SK-N-SH (cell line): ENCODE measurements around the gene PKIB. TPM values are rescaled to one million over a fixed set of nuclear protein-coding genes. Genes with fewer than 3 reads are reported as not detected.

Source experiments
- CTCF ChIA-PET: fragments of 300-600, 350-600 bp; formaldehyde crosslinking; extraction: SDS; loops from one replicate; lab custom pipeline; 2021; lab: Yijun Ruan, JAX
- POLR2A ChIA-PET: fragments of 350-600 bp; sonication (Branson Sonifier 250); formaldehyde crosslinking; extraction: SDS; loops from one replicate; lab custom pipeline; 2020; ENCODE audit warnings: antibody characterized with exemption, inconsistent platforms; lab: Yijun Ruan, JAX
- DNase-seq: peaks from one replicate; pipeline ENCODE4 v3.0.0; 2012
- H2AFZ ChIP-seq: fragments of 200-600 bp; sonication (generic); 2 replicates; pipeline ENCODE4 v1.8.1; 2016; ENCODE audit warnings: antibody characterized with exemption, mild to moderate bottlenecking, low read depth
- H3F3A ChIP-seq: fragments of 200-600 bp; sonication (generic); replicated peaks from 2 replicates; pipeline ENCODE3; 2016; ENCODE audit warnings: antibody characterized with exemption, mild to moderate bottlenecking; ENCODE audit not compliant: insufficient read depth
- H3K27ac ChIP-seq, 2 experiments: fragments of 200-500 bp in 1 of 2; fragments of 200-600 bp in 1 of 2; sonication (Bioruptor generic) in 1 of 2; sonication (generic), shearing (Covaris generic) in 1 of 2; 2 replicates each; pipeline versions ENCODE4 v1.5.1 to v1.6.1; 2014 to 2016; ENCODE audit warnings: low read depth in 2 of 2, inconsistent platforms in 1 of 2, low read length in 1 of 2, mild to moderate bottlenecking in 1 of 2, mixed read lengths in 1 of 2
- H3K27me3 ChIP-seq: fragments of 200-600 bp; sonication (generic), shearing (Covaris generic); 2 replicates; pipeline ENCODE4 v1.6.1; 2016; ENCODE audit warnings: mixed run types; ENCODE audit not compliant: insufficient read depth
- H3K36me3 ChIP-seq, 2 experiments: fragments of 200-500 bp in 1 of 2; fragments of 200-600 bp in 1 of 2; sonication (Bioruptor generic) in 1 of 2; sonication (generic) in 1 of 2; replicated peaks in 1 of 2; 2 replicates each; pipeline versions ENCODE3 to v1.5.1; 2014 to 2016; ENCODE audit warnings: low read length in 1 of 2, mild to moderate bottlenecking in 1 of 2; ENCODE audit not compliant: insufficient read depth in 2 of 2, control insufficient read depth in 1 of 2
- H3K4me1 ChIP-seq, 2 experiments: fragments of 200-500 bp in 1 of 2; fragments of 200-600 bp in 1 of 2; sonication (Bioruptor generic) in 1 of 2; sonication (generic), shearing (Covaris generic) in 1 of 2; 2 replicates each; pipeline versions ENCODE4 v1.5.1 to v1.6.1; 2014 to 2016; ENCODE audit warnings: low read depth in 1 of 2, low read length in 1 of 2, mixed run types in 1 of 2; ENCODE audit not compliant: insufficient read depth in 2 of 2, control insufficient read depth in 1 of 2
- H3K4me2 ChIP-seq: fragments of 200-600 bp; sonication (generic), shearing (Covaris generic); 2 replicates; pipeline ENCODE4 v1.6.1; 2017; ENCODE audit warnings: mixed run types
- H3K4me3 ChIP-seq, 2 experiments: fragments of 200-500 bp in 1 of 2; fragments of 200-600 bp in 1 of 2; sonication (Bioruptor generic) in 1 of 2; sonication (generic), shearing (Covaris generic) in 1 of 2; 2 replicates each; pipeline versions ENCODE4 v1.5.1 to v1.8.1; 2014 to 2016; ENCODE audit warnings: low read depth in 2 of 2, inconsistent platforms in 1 of 2, low read length in 1 of 2, mild to moderate bottlenecking in 1 of 2, mixed read lengths in 1 of 2, moderate library complexity in 1 of 2
- H3K79me2 ChIP-seq: fragments of 200-600 bp; sonication (generic); 2 replicates; pipeline ENCODE4 v1.8.1; 2017; ENCODE audit warnings: mild to moderate bottlenecking; ENCODE audit not compliant: insufficient read depth
- H3K9ac ChIP-seq: fragments of 200-600 bp; sonication (generic); 2 replicates; pipeline ENCODE4 v1.6.1; 2017; ENCODE audit warnings: mixed run types
- H3K9me2 ChIP-seq: fragments of 200-600 bp; sonication (generic); 2 replicates; pipeline ENCODE4 v1.6.1; 2017; ENCODE audit warnings: mixed run types
- H3K9me3 ChIP-seq: fragments of 200-600 bp; sonication (generic); 2 replicates; pipeline ENCODE4 v1.6.1; 2017; ENCODE audit warnings: mixed run types, mild to moderate bottlenecking, moderate library complexity
- H4K20me1 ChIP-seq: fragments of 200-600 bp; sonication (generic); 2 replicates; pipeline ENCODE4 v1.6.1; 2017; ENCODE audit warnings: mild to moderate bottlenecking, mixed run types; ENCODE audit not compliant: insufficient read depth
- CHD2 ChIP-seq: fragments of 150-350 bp; IDR thresholded peaks from 2 replicates; pipeline ENCODE4 v1.6.1; 2018; ENCODE audit warnings: low read length; ENCODE audit not compliant: partially characterized antibody
- CTCF ChIP-seq: fragments of 200-600 bp; sonication (generic); IDR thresholded peaks from 2 replicates; pipeline ENCODE4 v1.6.1; 2017; ENCODE audit warnings: antibody characterized with exemption, mild to moderate bottlenecking, moderate library complexity
- ELF1 ChIP-seq: IDR thresholded peaks from 2 replicates; pipeline ENCODE4 v1.4.0; 2012
- EP300 ChIP-seq, 2 experiments: IDR thresholded peaks; 2 replicates each; pipeline versions ENCODE4 v1.4.0 to v1.6.1; 2012; ENCODE audit warnings: borderline replicate concordance in 1 of 2, low read depth in 1 of 2, low read length in 1 of 2
- EZH2phosphoT487 ChIP-seq: fragments of 200-600 bp; sonication (generic); IDR thresholded peaks from 2 replicates; pipeline ENCODE4 v1.6.1; 2017; ENCODE audit warnings: low read depth, mixed run types, mild to moderate bottlenecking, antibody characterized with exemption, moderate library complexity, borderline replicate concordance
- FOXM1 ChIP-seq: IDR thresholded peaks from 2 replicates; pipeline ENCODE4 v1.4.0; 2012; ENCODE audit warnings: low read depth, mild to moderate bottlenecking
- GABPA ChIP-seq: IDR thresholded peaks from 2 replicates; pipeline ENCODE4 v1.4.0; 2012; ENCODE audit warnings: low read depth, mild to moderate bottlenecking
- IRF3 ChIP-seq: fragments of 150-350 bp; IDR thresholded peaks from 2 replicates; pipeline ENCODE4 v1.6.1; 2016; ENCODE audit warnings: mild to moderate bottlenecking, low read depth, low read length
- MAX ChIP-seq: IDR thresholded peaks from 2 replicates; pipeline ENCODE4 v1.4.0; 2012; ENCODE audit warnings: low read depth
- MEF2A ChIP-seq: IDR thresholded peaks from 2 replicates; pipeline ENCODE4 v1.4.0; 2012; ENCODE audit warnings: low read depth, borderline replicate concordance
- NFIC ChIP-seq: IDR thresholded peaks from 2 replicates; pipeline ENCODE4 v1.4.0; 2012; ENCODE audit warnings: borderline replicate concordance
- PBX3 ChIP-seq: IDR thresholded peaks from 2 replicates; pipeline ENCODE4; 2012
- POLR2AphosphoS5 ChIP-seq: IDR thresholded peaks from 2 replicates; pipeline ENCODE4 v1.6.1; 2012; ENCODE audit warnings: low read depth, low read length
- RAD21 ChIP-seq: IDR thresholded peaks from 2 replicates; pipeline ENCODE4 v1.6.1; 2012; ENCODE audit warnings: mild to moderate bottlenecking, low read length
- RXRA ChIP-seq: IDR thresholded peaks from 2 replicates; pipeline ENCODE4 v1.4.0; 2012; ENCODE audit warnings: low read depth, mild to moderate bottlenecking, borderline replicate concordance
- SMC3 ChIP-seq: IDR thresholded peaks from 2 replicates; pipeline ENCODE4 v1.6.1; 2012; ENCODE audit warnings: low read depth, low read length, improper control_type of control experiment
- TCF12 ChIP-seq: IDR thresholded peaks from 2 replicates; pipeline ENCODE4 v1.4.0; 2012
- USF1 ChIP-seq: IDR thresholded peaks from 2 replicates; pipeline ENCODE4 v1.4.0; 2012; ENCODE audit warnings: low read depth, borderline replicate concordance
- USF2 ChIP-seq: fragments of 150-350 bp; IDR thresholded peaks from 2 replicates; pipeline ENCODE4 v1.6.1; 2017; ENCODE audit warnings: antibody characterized with exemption, low read length, low read depth, borderline replicate concordance
- WGBS: methylation state at CpG from one replicate; pipeline ENCODE4 v1.1.6; 2017; ENCODE audit warnings: low lambda C conversion rate; 5-methylcytosine and 5-hydroxymethylcytosine counted together
- polyA plus RNA-seq, 3 experiments: library from polyadenylated mRNA; depleted of rRNA; stranded (reverse); fragments of >200 nt; gene quantifications; 2 replicates each; pipeline ENCODE4 v1.2.3, GENCODE V29; 2012

Gene PKIB
- polyA plus RNA-seq, 1 of the 3 experiments (the other 2 are of a cell fraction), result 0.30 TPM

GRCh38 chr6:122576888-122577287 is 33.3 kb upstream of the PKIB start:
- 65% methylated on average over 2 of the region's 2 CpGs for WGBS
- Histone ChIP-seq H4K20me1 (no peaks in the 10 kb centered on the region), H3K4me3 (no peak overlapping the region), H3K9ac (no peak overlapping the region), H3K9me2 (no peaks in the 10 kb centered on the region), H2AFZ (no peak overlapping the region), H3F3A (no peaks in the 10 kb centered on the region), H3K36me3 (no peaks in the 10 kb centered on the region), H3K79me2 (no peaks in the 10 kb centered on the region), H3K4me2 (no peak overlapping the region), H3K4me1 (no peaks in the 10 kb centered on the region), H3K9me3 (no peaks in the 10 kb centered on the region), H3K27ac (no peak overlapping the region), H3K27me3 (no peaks in the 10 kb centered on the region)
- DNase-seq, result no peak
- ChIA-PET CTCF (no interaction called here), POLR2A (no interaction called here)
- TF ChIP-seq FOXM1 (no peak), USF2 (no peak), MEF2A (no peak), PBX3 (no peak), MAX (no peak), RXRA (no peak), CHD2 (no peak), NFIC (no peak)

GRCh38 chr6:122578961-122579360 is 31.2 kb upstream of the PKIB start:
- WGBS, result 77% methylated on average over 1 of the region's 1 CpG
- Histone ChIP-seq H3K4me2 (no peak overlapping the region), H3K4me3 (no peak overlapping the region), H3K36me3 (no peaks in the 10 kb centered on the region), H3K79me2 (no peaks in the 10 kb centered on the region), H2AFZ (no peak overlapping the region), H3K9me3 (no peaks in the 10 kb centered on the region), H3F3A (no peaks in the 10 kb centered on the region), H3K9me2 (no peaks in the 10 kb centered on the region), H3K27me3 (no peaks in the 10 kb centered on the region), H4K20me1 (no peaks in the 10 kb centered on the region), H3K4me1 (no peaks in the 10 kb centered on the region), H3K9ac (no peak overlapping the region), H3K27ac (no peak overlapping the region)
- ChIA-PET POLR2A (no interaction called here), CTCF (interaction anchor here (1.1 kb wide), 1 partner anchor 261 kb away, joined by 3 read pairs; no protein-coding TSS in a partner anchor)
- DNase-seq, result no peak
- no peak for TF ChIP-seq EP300 (IDR thresholded peaks at IDR 0.05; ENCODE audit: borderline replicate concordance in 1 of 2, low read depth in 1 of 2, low read length in 1 of 2)
- no peak for TF ChIP-seq ELF1
- no peak for TF ChIP-seq RXRA
- TF ChIP-seq POLR2AphosphoS5, result no peak
- no peak for TF ChIP-seq MEF2A
- no peak for TF ChIP-seq CHD2
- no peak for TF ChIP-seq TCF12
- no peak for TF ChIP-seq CTCF
- no peak for TF ChIP-seq USF1
- TF ChIP-seq RAD21, result no peak
- no peak for TF ChIP-seq GABPA
- no peak for TF ChIP-seq SMC3
- no peak for TF ChIP-seq IRF3
- TF ChIP-seq EZH2phosphoT487, result no peak
